Esophagus muscularis mucosa (tissue), 3 donors: ENCODE data around the gene EMX2.

Experiments used
- POLR2A ChIP-seq: fragments of 450-650 bp; IDR thresholded peaks from one replicate; pipeline ENCODE4 v1.6.1; 2017; ENCODE audit warnings: antibody characterized with exemption, moderate library complexity, mild to moderate bottlenecking, low read depth
- TF ChIP-seq, protein P1 (sequence below), 3 experiments: fragments of 200-600 bp in 2 of 3; fragments of 450-650 bp in 1 of 3; sonication (generic) in 2 of 3; IDR thresholded peaks; one replicate each; pipeline ENCODE4 v1.5.1; 2017 to 2019; ENCODE audit warnings: antibody characterized with exemption in 3 of 3, mild to moderate bottlenecking in 2 of 3, moderate library complexity in 1 of 3

DNA sequence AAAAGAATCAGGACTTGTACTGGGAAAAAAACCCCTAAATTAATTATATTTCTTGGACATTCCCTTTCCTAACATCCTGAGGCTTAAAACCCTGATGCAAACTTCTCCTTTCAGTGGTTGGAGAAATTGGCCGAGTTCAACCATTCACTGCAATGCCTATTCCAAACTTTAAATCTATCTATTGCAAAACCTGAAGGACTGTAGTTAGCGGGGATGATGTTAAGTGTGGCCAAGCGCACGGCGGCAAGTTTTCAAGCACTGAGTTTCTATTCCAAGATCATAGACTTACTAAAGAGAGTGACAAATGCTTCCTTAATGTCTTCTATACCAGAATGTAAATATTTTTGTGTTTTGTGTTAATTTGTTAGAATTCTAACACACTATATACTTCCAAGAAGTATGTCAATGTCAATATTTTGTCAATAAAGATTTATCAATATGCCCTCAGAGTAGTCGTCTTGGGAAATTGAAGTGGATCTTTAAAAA lies 6.6 kb downstream of the EMX2 start:
- TF ChIP-seq, protein P1, sequence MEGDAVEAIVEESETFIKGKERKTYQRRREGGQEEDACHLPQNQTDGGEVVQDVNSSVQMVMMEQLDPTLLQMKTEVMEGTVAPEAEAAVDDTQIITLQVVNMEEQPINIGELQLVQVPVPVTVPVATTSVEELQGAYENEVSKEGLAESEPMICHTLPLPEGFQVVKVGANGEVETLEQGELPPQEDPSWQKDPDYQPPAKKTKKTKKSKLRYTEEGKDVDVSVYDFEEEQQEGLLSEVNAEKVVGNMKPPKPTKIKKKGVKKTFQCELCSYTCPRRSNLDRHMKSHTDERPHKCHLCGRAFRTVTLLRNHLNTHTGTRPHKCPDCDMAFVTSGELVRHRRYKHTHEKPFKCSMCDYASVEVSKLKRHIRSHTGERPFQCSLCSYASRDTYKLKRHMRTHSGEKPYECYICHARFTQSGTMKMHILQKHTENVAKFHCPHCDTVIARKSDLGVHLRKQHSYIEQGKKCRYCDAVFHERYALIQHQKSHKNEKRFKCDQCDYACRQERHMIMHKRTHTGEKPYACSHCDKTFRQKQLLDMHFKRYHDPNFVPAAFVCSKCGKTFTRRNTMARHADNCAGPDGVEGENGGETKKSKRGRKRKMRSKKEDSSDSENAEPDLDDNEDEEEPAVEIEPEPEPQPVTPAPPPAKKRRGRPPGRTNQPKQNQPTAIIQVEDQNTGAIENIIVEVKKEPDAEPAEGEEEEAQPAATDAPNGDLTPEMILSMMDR (IDR thresholded peaks at IDR 0.05), result no peak
- TF ChIP-seq POLR2A, result no peak
